Upper lobe of left lung (tissue), 4 donors: ENCODE measurements around the gene CEP68.

ENCODE experiments used
- CTCF ChIP-seq, 6 experiments: fragments of 450-650 bp in 4 of 6; fragments of 200-600 bp in 2 of 6; sonication (generic) in 2 of 6; IDR thresholded peaks; one replicate each; pipeline ENCODE4 v1.5.1; 2016 to 2019; ENCODE audit warnings: antibody characterized with exemption in 6 of 6
- EP300 ChIP-seq, 4 donors: sonication (generic); formaldehyde crosslinking; IDR thresholded peaks; one replicate each; pipeline ENCODE4 v1.5.1; 2017; ENCODE audit warnings: antibody characterized with exemption in 4 of 4, control low read depth in 2 of 4

- TF ChIP-seq EP300 (IDR thresholded peaks at IDR 0.05) = no peak
- no peak for TF ChIP-seq CTCF (IDR thresholded peaks at IDR 0.05)
Measured at GRCh38 chr2:65134158-65134557, 77.9 kb downstream of the CEP68 start.
